ENCODE data around the gene FCN3.

FCN3 gene

DNA sequence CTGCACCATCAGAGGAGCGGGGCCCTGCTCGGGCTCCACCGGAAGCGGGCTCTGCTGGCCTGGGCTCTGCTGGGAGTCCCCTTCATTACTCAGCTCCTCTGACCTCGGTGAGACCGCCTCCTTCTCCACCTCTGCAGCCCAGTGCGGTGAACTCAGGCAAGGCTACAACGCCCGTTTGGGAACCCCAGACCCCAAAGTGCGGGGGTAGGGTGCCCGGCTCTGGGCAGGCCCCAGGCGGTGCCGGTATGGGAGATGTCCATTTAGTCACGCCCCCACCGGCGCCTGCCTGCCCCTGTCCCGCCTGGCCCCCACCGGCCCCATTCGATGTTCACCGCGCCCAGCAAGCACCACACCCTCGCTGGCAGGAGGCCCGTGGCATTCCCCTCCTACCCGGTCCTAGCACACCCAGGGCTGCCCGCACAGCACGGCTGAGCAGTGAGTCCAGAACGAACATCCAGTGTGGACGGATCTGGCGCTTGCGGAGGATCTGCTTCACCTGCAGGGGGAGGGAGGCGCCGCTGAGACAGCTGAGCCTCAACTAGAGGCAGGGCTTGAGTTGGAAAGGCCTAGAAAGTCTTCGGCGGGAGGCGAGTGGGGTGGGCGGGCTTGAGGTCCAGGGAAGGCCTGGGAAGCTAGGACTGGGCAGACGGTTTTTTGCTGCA is 17.9 kb downstream of the FCN3 start:
- peak; percentile 47 for DNase-seq

DNA sequence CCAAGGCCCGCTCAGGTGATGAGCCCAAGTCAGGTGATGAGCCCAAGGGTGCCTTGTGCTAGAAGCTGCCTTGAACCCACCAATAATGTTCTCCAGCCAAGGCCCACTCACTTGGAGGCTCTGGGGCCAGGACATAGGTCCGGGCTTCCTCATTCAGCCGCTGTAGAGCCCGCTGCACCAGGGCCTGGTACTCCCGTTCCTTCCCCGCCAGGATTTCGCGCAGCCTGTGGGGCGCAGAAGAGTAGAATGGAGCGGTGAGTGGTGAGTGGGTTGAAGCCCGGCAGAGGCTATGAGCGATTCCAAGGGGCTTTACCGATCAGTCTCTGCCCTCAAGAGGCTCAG is 18.4 kb downstream of the FCN3 start:
- DNase-seq, result no peak

DNA sequence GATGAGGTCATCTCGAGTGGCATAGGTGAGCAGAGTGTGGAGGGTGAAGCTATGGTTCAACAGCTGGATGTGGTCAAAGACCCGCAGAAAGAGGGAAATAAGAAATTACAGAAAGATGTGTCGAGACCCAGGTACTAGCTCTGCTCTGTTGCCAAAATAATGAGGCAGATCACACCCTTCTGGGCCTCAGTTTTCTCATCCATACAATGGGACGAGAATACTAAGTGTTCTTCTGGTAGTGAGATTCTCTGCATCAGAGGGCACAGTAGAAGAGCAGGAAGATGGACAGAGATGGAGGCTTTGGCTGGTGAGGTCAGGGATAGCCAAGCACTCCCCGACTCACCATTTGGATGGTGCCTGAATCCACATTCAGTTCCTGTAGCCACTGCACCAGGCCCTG is 18.9 kb downstream of the FCN3 start:
- DNase-seq, result no peak

DNA sequence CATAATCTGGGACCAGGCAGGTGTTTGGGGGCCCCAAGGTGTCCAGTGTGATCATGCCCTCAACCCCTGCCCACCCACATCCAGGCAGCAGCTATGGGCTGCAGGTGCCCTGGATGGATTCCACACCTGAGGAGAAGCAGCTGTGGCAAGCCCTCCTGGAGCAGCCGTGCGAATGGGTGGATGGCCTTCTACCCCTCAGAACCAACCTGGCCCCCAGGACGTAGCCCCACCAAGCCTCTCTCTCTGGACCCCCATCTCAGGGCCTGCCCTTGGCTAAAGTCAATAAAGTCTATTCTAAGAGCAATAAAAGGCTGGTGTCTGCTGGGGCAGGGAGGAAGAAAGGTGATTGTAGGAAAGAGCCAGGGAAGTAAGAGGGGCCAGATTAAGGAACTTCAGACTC is 21.0 kb downstream of the FCN3 start:
- no peak for DNase-seq

DNA sequence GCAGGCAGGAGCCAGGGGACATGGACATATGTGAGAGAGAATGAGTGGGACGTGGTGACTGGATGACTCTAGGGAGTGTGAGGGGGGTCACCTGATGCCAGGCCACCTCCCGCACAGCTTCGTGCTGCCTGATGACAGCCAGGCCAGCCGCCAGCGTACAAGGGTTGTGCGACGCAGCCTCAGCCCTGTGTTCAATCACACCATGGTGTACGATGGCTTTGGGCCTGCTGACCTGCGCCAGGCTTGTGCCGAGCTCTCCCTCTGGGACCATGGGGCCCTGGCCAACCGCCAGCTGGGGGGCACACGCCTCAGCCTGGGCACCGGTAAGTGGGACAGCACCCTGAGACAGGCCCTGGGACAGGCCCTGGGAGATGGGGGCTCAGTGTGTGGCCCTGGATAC is 21.5 kb downstream of the FCN3 start:
- no peak for DNase-seq

DNA sequence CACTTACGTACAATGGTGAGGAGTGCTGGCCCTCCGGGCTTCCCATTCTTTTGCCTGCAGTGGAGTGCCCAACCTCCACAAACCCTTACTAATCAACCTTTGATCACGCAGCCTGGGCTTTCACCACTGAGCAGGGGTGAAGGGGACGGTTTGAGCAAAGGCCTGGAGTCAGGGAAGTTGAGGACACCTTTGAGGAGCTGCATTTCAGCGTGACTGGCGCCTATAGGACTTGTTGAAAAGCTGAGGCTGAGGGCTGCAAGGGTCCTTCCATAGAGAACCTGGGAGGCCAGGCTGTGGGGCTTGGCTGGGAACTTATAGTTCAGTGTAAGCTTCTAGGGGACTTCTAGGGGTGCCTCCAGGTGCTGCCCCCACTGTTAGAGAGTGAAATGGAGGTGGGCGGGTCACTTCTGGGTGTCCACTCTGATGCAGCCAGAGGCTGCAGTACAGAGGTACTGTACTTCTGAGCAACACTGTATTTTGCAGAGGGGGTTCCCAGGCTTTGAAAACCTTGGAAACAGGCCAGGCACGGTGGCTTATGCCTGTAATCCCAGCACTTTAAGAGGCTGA is 23.0 kb downstream of the FCN3 start:
- DNase-seq, result no peak

DNA sequence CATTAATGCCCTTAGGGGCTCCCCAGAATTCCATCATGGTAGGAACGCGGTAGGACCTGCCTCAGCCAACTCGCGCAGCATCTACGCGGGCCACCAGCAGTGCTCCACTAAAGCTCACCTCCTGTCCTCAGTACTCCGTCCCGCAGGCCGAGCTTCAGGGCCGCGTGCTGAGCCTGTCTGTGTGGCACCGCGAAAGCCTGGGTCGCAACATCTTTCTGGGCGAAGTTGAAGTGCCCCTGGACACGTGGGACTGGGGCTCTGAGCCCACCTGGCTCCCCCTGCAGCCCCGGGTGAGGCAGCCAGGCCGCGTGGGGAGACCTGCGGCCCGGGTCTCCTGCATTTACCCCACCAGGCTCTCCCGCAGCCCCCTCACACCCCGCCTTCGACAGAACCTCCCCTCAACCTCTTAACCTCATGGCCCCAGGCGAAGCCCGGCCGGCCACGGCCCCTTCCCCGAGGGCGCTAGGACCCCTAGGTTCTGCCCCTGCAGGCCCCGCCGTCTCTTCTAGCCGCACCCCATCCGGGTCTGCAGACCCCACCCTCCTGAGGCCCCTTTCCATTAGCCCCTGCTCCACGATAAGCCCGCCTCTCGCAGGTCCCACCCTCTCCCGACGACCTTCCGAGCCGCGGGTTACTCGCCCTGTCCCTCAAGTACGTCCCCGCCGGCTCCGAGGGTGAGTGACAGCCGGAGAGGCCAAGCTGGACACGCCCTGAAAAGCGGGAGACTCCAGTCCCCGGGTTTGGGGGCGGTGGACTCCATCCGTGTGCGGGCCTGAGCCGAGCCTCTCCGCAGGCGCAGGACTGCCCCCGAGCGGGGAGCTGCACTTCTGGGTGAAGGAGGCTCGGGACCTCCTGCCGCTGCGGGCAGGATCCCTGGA is 23.7 kb downstream of the FCN3 start:
- no peak for DNase-seq

DNA sequence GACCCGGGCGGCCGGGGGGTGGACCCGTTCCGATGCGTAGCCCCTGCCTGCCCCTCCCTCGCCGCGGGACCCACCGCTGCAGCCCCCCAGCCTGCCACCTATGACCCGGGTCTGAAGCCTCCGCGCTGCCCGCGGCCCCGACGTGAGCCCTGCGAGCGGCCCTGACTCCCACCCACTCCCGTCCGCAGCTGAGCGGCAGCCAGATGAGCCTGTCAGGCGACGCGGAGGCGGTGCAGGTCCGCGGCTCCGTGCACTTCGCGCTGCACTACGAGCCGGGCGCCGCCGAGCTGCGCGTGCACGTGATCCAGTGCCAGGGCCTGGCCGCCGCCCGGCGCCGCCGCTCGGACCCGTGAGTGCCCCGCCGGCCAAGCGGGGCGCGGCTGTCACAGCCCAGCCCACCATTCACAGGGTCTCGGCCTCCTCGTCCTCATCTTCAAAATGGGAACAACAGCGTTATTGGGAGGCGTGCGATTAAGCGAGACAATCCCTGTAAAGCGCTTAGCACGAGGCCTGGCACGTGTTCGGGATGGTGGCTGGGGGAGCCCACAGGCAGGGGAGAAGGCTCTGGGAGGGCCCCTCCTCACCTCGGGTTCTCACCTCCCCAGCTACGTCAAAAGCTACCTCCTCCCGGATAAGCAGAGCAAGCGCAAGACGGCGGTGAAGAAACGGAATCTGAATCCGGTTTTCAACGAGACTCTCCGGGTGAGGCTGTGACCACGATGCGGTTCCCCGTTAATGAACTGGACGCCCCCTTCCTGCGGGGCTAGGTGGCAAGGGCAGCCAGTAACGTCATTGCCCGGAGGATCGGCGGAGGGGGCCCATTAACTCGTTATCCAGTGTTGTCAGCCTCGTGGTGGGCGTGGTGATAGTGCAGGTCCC is 24.6 kb downstream of the FCN3 start:
- no peak for DNase-seq

DNA sequence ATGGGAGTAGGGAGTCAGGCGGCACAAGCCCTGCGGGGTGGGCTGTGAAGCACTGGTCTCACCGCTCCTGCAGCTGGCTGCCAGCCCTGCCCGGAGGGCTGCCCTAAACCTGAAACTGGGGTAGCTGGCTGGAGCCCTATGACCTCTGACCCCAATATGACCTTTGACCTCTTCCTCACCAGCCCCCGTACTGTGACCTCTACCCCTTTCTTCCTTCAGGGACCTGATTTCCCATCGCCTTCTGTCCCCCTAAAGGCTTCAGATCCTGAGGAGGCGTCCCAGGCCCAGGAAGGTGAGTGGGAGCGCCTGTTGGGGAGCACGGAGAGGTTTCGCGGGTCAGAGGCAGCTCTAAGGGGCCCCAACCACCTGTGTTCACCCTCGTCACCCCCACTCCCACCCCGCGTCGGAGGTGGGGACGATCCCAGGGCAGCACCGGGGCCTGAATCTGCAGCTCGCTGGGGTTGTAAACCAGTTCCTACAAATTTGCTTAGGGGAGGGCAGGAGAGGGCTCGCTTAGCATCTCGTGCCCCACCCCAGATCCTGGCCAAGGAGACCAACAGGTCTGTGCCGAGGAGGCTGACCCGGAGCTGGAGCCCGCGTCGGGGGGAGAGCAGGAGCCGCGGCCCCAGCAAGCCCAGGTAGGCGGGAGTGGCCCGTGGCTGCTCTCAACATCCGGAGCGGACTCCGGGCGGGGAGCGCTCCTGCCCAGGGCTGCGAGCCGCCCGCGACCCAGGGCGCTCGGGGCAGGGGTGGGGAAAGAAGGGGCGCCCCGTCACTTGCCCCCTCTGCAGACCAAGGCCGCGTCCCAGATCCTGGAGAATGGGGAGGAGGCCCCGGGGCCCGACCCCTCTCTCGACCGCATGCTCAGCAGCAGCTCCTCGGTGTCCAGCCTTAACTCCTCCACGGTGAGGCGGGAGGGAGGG is 25.5 kb downstream of the FCN3 start:
- peak; percentile 34 for DNase-seq

DNA sequence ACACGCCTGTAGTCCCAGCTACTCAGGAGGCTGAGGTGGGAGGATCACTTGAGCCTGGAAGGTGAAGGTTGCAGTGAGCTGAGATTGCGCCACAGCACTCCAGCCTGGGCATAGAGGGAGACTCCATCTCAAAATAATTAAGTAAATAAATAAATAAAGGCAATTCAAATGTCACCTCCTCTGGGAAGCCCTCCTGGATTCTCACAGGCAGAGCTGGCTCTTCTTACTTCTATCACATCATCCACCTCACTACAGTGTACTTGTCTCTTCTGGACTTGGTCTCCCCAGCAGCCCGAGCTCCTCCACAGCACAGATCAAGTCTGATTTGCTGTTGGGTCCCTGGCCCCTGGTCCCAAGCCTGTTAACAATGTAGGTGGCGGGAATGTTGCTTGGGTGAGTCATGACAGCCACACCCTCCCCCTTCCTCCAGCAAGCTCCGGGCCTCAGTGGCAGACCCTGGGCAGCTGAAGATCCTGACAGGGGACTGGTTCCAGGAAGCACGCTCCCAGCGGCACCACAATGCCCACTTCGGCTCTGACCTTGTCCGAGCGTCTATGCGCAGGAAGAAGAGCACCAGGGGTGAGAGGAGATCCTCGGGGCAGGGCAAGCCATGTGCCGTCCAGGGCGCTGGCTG is 27.5 kb downstream of the FCN3 start:
- DNase-seq, result no peak

DNA sequence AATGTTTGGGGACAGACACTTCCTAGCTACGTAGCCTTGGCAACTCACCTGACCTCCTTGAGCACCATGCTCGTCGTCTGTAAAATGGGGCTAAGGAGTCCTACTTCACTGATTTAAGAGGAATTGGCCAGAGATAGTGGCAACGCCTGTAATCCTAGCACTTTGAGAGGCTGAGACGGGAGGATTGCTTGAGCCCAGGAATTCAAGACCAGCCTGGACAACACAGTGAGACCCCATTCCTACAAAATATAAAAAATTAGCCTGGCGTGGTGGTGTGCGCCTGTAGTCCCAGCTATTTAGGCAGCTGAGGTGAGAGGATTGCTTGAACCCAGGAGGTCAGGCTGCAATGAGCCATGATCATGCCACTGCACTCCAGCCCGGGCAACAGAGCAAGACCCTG is 28.3 kb downstream of the FCN3 start:
- no peak for DNase-seq

DNA sequence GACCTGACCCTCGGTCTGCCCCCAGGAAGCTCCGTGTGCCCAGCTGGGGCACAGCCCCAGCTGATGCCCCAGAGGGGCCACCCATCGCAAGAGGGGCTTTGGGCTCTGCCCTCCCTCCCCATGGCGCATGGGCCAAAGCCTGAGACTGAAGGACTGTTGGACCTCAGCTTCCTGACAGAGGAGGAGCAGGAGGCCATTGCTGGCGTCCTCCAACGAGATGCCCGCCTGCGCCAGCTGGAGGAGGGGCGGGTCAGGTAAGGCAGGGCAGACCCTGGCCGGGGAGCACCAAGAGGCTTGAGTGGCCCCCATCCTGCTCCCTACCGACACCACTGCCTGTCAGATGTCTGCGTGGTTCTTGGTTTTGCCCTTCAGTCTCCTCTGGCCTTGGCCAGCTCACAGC is 29.4 kb downstream of the FCN3 start:
- no peak for DNase-seq

DNA sequence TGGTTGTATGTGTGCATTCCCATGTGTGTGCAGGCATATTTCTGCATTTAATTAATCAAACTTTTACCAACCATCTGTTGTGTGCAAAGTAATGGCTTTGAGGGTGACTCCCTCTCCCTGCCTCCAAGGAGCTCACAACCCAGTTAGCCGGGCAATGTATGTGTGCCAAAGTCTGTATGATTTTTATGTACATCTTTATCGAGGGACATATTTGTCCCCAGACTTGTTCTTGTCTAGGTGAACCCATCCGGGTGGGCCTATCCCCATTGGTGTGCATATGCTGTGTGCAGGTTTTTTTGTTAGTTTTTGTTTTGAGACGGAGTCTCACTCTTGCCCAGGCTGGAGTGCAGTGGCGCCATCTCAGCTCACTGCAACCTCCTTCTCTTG is 31.0 kb downstream of the FCN3 start:
- no peak for DNase-seq

DNA sequence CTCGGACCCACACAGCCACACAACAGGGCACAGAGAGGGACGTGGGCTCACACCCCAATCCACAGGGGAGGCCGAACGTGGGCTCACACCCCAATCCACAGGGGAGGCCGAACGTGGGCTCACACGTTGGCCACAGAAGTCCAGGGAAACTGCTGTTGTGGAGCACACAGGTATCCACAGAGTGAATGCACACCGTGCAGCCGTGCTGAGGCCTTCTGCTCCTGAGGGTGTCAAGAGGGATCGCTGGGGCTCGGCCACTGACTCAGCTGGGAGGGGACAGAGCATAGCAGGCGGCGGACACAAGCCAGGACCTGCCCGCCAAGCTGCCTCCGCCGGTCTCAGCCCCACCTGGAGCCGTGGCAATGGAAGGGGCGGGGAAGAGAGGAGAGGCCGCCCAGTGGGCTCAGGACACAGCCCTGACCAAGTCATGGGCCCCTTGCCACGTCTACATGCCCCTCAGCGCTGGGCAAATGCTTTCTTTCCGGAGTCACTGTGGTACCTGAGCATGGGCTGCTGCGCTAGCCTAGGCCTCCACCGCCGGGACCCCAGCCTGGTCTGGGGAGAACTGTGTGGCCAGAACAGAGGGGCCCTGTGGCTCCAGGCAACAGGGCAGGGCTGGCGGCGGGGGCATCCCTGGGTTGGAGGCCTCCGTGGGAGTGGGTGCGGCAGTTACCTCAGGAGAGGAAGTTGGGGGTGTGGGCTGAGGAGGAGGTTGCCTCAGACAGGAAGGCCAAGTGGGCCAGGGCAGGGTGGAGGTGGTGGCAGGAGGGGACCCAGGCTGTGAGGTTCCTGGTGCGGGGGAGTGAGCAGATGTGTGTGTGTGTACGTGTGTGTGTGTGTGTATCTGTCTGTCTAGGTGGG is 31.6 kb downstream of the FCN3 start:
- peak; percentile 63 for DNase-seq

DNA sequence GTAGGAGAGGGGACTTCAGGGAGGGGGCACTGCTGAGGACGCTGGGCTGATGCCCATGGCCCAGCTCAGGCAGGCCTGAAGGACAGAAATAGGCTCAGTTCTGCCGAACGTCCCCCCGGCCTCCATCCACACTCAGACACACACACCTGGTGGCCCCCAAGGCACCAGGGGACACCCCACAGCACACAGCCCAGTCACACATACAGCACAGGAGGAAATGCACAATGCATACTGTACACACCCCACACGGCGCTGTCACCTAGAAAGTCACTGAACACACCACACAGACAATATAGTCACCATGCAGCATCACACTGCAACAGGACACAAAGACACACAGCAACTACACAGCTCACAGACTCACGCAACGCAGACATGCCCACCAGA is 32.2 kb downstream of the FCN3 start:
- peak; percentile 29 for DNase-seq

DNA sequence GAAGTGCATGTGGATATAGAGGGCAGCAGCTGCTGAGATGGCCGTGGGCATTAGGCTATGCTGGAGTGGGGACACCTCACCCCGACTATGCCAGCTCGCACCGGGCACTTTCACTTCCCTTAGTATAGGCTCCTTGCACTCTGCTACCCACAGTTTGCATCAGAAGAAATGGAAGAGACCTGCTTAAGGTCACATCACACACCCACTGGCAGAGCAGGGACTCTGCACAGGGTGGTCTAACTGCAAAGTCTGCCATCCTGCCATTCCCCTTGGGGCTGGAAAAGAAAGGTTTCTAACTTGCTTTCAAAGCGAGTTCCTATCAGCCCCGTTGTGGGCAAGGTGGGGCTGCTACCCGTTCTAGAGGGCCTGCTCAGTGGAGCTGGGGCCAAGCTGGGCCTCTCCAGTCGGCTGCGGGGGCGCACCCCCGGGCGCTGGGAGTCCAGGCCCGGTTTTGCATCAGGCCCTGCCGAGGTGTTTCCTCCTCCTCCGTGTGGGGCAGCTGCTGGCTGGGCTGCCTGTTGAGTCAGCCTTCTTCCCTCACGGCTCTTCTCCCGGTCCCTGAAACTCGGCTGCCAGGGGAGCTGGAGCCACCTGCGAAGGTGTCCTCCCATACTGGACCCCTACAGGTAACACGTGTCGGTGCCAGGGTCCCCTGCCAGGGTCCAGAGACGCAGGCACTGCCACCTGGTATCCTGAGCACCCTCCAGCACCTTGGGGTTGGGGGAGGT is 32.9 kb downstream of the FCN3 start, which contains the start of gene SYTL1:
SYTL1 (plus strand) TSS at position 498 of the 728 bp plus-strand sequence. CDS start 3,313 bp downstream, outside the sequence.
- DNase-seq, result peak; percentile 58

DNA sequence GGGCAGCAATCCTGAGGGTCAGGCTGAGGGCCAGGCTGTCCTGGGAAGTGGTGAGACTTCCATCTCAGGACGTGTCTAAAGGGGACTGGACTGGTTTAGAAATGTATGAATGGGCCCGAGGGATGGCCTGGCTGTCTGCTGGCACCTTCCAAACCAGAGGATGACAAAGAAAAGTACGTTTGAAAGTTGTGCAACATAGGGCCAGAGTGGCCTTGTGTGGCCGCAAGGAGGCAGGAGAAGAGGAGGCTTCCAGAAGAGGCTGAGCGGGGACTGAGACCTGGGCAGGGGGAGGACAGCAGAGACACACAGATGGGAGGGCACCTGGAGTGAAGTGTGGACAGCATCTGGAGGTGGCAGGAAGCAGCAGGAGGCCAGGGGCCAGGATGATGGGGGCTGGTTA is 35.4 kb downstream of the FCN3 start:
- no peak for DNase-seq

DNA sequence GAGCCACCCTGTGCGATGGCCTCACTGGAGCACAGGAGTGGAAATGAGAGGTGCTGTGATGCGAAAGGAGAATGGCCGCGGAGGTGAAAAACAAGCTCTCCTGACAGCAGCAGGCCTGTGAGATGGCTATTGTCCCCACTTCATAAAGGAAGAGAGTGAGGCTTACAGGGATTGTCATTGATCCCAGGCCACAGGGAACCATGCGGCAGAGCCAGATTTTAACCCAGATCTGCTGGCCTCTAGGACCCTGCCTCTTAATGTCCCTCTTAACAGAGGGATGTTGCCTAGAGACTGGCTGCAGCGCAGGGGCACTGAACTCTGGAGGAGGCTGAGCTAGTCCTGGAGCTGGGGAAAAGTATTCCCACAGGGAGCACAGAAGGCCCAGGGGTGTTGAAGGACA is 35.9 kb downstream of the FCN3 start:
- no peak for DNase-seq

DNA sequence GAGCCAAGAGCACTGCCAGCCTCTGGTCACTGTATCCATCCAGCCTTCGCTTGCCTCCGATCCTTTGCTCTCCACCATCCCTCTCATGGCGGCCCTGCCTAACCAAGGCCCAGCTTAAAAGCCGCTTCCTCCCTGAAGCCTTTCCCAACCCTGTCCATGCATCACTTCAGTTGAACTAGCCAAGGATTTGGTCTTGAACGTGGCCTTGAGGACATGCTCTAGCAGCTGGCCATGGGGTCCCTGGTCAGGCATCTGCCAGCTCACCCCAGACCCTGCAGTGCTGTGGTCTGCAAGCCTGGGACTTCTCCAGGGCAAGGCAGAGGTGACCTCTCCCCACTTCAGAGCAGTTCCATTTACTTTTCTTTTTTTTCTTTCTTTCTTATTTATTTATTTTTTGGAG is 37.9 kb downstream of the FCN3 start:
- DNase-seq, result no peak
